H9 (cell line): ENCODE measurements around the gene METTL26. TPM values are rescaled to one million over a fixed set of nuclear protein-coding genes. Genes with fewer than 3 reads are reported as not detected.

Experiments
- DNase-seq: peaks from one replicate; pipeline ENCODE4 v3.0.0-alpha.2; 2017
- H2AFZ ChIP-seq: one replicate; pipeline ENCODE4 v1.6.1; 2013; ENCODE audit warnings: mild to moderate bottlenecking, low read length, control low read depth, moderate library complexity
- H2AK5ac ChIP-seq: 2 replicates; pipeline ENCODE4 v1.6.1; 2013; ENCODE audit warnings: low read length, control low read depth, mixed read lengths; ENCODE audit not compliant: insufficient read length
- H2BK120ac ChIP-seq: one replicate; pipeline ENCODE4 v1.6.1; 2013; ENCODE audit warnings: low read depth, mild to moderate bottlenecking, low read length, control low read depth, inconsistent platforms; ENCODE audit not compliant: poor library complexity, severe bottlenecking
- H2BK12ac ChIP-seq: 2 replicates; pipeline ENCODE4 v1.6.1; 2013; ENCODE audit warnings: low read length, control low read depth, mixed read lengths, low read depth; ENCODE audit not compliant: insufficient read length
- H2BK15ac ChIP-seq: 2 replicates; pipeline ENCODE4 v1.6.1; 2013; ENCODE audit warnings: low read depth, low read length, control low read depth
- H2BK20ac ChIP-seq: one replicate; pipeline ENCODE4 v1.6.1; 2013; ENCODE audit warnings: low read depth, mild to moderate bottlenecking, low read length, control low read depth, inconsistent platforms; ENCODE audit not compliant: poor library complexity, severe bottlenecking
- H2BK5ac ChIP-seq: 2 replicates; pipeline ENCODE4 v1.6.1; 2013; ENCODE audit warnings: low read length, control low read depth, mixed read lengths; ENCODE audit not compliant: insufficient read length
- H3K14ac ChIP-seq: 2 replicates; pipeline ENCODE4 v1.6.1; 2013; ENCODE audit warnings: low read length, control low read depth; ENCODE audit not compliant: insufficient read depth
- H3K18ac ChIP-seq: 2 replicates; pipeline ENCODE4 v1.6.1; 2013; ENCODE audit warnings: low read depth, mild to moderate bottlenecking, mixed read lengths, low read length, control low read depth; ENCODE audit not compliant: insufficient read length
- H3K23ac ChIP-seq: 2 replicates; pipeline ENCODE4 v1.6.1; 2013; ENCODE audit warnings: low read length, control low read depth, mixed read lengths, low read depth; ENCODE audit not compliant: insufficient read length
- H3K23me2 ChIP-seq: 2 replicates; pipeline ENCODE4 v1.6.1; 2013; ENCODE audit warnings: low read depth, mild to moderate bottlenecking, mixed read lengths, low read length, control low read depth; ENCODE audit not compliant: insufficient read length, poor library complexity, severe bottlenecking
- H3K27ac ChIP-seq: 2 replicates; pipeline ENCODE4 v1.5.1; 2013; ENCODE audit warnings: low read length, control low read depth, mixed read lengths, low read depth; ENCODE audit not compliant: insufficient read length
- H3K27me3 ChIP-seq: 2 replicates; pipeline ENCODE4 v1.6.1; 2013; ENCODE audit warnings: low read length, control low read depth, inconsistent platforms; ENCODE audit not compliant: insufficient read depth
- H3K4ac ChIP-seq: 2 replicates; pipeline ENCODE4 v1.6.1; 2013; ENCODE audit warnings: low read depth, mild to moderate bottlenecking, control low read depth, inconsistent platforms, low read length, moderate library complexity
- H3K4me1 ChIP-seq: 2 replicates; pipeline ENCODE4 v1.6.1; 2013; ENCODE audit warnings: low read length, control low read depth, inconsistent platforms; ENCODE audit not compliant: insufficient read depth
- H3K4me2 ChIP-seq: 2 replicates; pipeline ENCODE4 v1.6.1; 2013; ENCODE audit warnings: low read length, control low read depth, mixed read lengths; ENCODE audit not compliant: insufficient read length, insufficient read depth
- H3K56ac ChIP-seq: 2 replicates; pipeline ENCODE4 v1.6.1; 2013; ENCODE audit warnings: low read depth, mild to moderate bottlenecking, mixed read lengths, low read length, control low read depth; ENCODE audit not compliant: insufficient read length
- H3K79me1 ChIP-seq: 2 replicates; pipeline ENCODE4 v1.6.1; 2013; ENCODE audit warnings: low read depth, mild to moderate bottlenecking, moderate library complexity, low read length, control low read depth, inconsistent platforms; ENCODE audit not compliant: insufficient read depth, poor library complexity, severe bottlenecking
- H3K79me2 ChIP-seq: 2 replicates; pipeline ENCODE4 v1.6.1; 2013; ENCODE audit warnings: low read length, control low read depth, inconsistent platforms; ENCODE audit not compliant: insufficient read depth
- H3K9ac ChIP-seq: 2 replicates; pipeline ENCODE4 v1.6.1; 2013; ENCODE audit warnings: low read length, control low read depth, mixed read lengths; ENCODE audit not compliant: insufficient read length; ENCODE audit errors: extremely low read depth
- H3K9me3 ChIP-seq: one replicate; pipeline ENCODE4 v1.6.1; 2013; ENCODE audit warnings: low read depth, low read length, inconsistent platforms; ENCODE audit not compliant: control insufficient read depth
- H3T11ph ChIP-seq: one replicate; pipeline ENCODE4 v1.6.1; 2013; ENCODE audit warnings: mild to moderate bottlenecking, low read length, control low read depth, inconsistent platforms
- H4K20me1 ChIP-seq: one replicate; pipeline ENCODE4 v1.6.1; 2013; ENCODE audit not compliant: control insufficient read depth, insufficient read length, insufficient read depth
- H4K5ac ChIP-seq: 2 replicates; pipeline ENCODE4 v1.6.1; 2013; ENCODE audit warnings: low read depth, mild to moderate bottlenecking, mixed read lengths, low read length, control low read depth; ENCODE audit not compliant: insufficient read length
- H4K8ac ChIP-seq: replicated peaks from 2 replicates; pipeline ENCODE4 v1.6.1; 2013; ENCODE audit warnings: low read length, control low read depth, mixed read lengths, low read depth; ENCODE audit not compliant: insufficient read length
- H4K91ac ChIP-seq: 2 replicates; pipeline ENCODE4 v1.6.1; 2013; ENCODE audit warnings: low read depth, mild to moderate bottlenecking, moderate library complexity, mixed read lengths, low read length, control low read depth; ENCODE audit not compliant: insufficient read length
- H3K27ac Mint-ChIP-seq, 3 experiments: 2 replicates in 2 of 3; 3 replicates in 1 of 3; pipeline ENCODE4 v1.8.0; 2020 to 2021; ENCODE audit warnings: mixed read lengths in 3 of 3, mild to moderate bottlenecking in 1 of 3, moderate library complexity in 1 of 3
- H3K27me3 Mint-ChIP-seq: 2 replicates; pipeline ENCODE4 v1.8.0; 2021; ENCODE audit warnings: low read depth, mild to moderate bottlenecking, moderate library complexity, mixed read lengths
- H3K36me3 Mint-ChIP-seq, 3 experiments: 2 replicates in 2 of 3; 3 replicates in 1 of 3; pipeline ENCODE4 v1.8.0; 2020 to 2021; ENCODE audit warnings: low read depth in 3 of 3, mixed read lengths in 3 of 3; ENCODE audit not compliant: insufficient read depth in 1 of 3
- H3K4me1 Mint-ChIP-seq, 2 experiments: 2 replicates each; pipeline ENCODE4 v1.8.0; 2020; ENCODE audit warnings: mixed read lengths in 2 of 2
- H3K4me3 Mint-ChIP-seq, 2 experiments: 2 replicates in 1 of 2; 3 replicates in 1 of 2; pipeline ENCODE4 v1.8.0; 2020 to 2021; ENCODE audit warnings: mild to moderate bottlenecking in 2 of 2, mixed read lengths in 2 of 2, moderate library complexity in 1 of 2
- H3K9me3 Mint-ChIP-seq, 2 experiments: 2 replicates in 1 of 2; 3 replicates in 1 of 2; pipeline ENCODE4 v1.8.0; 2020; ENCODE audit warnings: mild to moderate bottlenecking in 2 of 2, mixed read lengths in 2 of 2, moderate library complexity in 1 of 2
- CTCF ChIP-seq: fragments of 200-600 bp; sonication (generic); conservative IDR thresholded peaks from 3 replicates; pipeline ENCODE4 v1.8.0; 2021; ENCODE audit warnings: antibody characterized with exemption, mild to moderate bottlenecking
- WGBS: extraction: QIAGEN DNeasy Blood & Tissue Kit; methylation state at CpG from one replicate; pipeline ENCODE4 v1.1.7; 2013; ENCODE audit warnings: missing lambda C conversion rate, low lambda C conversion rate, mixed read lengths; ENCODE audit not compliant: insufficient read length; ENCODE audit errors: extremely low coverage; 5-methylcytosine and 5-hydroxymethylcytosine counted together
- total RNA-seq: library from RNA; stranded (reverse); gene quantifications from 2 replicates; pipeline ENCODE4 v1.2.1, GENCODE V29; 2021

Gene METTL26
- total RNA-seq, 1 experiment from 2014 or later: 108 TPM

GRCh38 chr16:634051-634670, 1.9 kb downstream of the METTL26 start:
- Mint-ChIP-seq H3K27ac (no peak overlapping the region), H3K36me3 (peaks cover 0 to 6% (median 1%) of the 10 kb centered on the region in 3 experiments; a peak in 4 of 7 replicates), H3K4me3 (peak overlapping the region; percentile 63 to 82; a peak in 2 of 5 replicates), H3K4me1 (peaks cover 16 to 34% of the 10 kb centered on the region in 2 experiments), H3K9me3 (peaks cover 3% of the 10 kb centered on the region in 2 experiments; a peak in 2 of 5 replicates), H3K27me3 (peaks cover 2% of the 10 kb centered on the region; the same call in 1 of the 2 replicates)
- no peak overlapping the region for H2BK5ac ChIP-seq
- DNase-seq: no peak
- no peak overlapping the region for H3K9ac ChIP-seq
- no peak overlapping the region for H2AFZ ChIP-seq
- no peak overlapping the region for H3K56ac ChIP-seq
- no peak overlapping the region for H3K27ac ChIP-seq
- H4K5ac ChIP-seq: no peak overlapping the region
- no peak overlapping the region for H3K4me2 ChIP-seq
- peaks cover 15% of the 10 kb centered on the region for H3K23me2 ChIP-seq
- H3K4me1 ChIP-seq: no peaks in the 10 kb centered on the region; the same call in 1 of the 2 replicates
- no peak overlapping the region for H3T11ph ChIP-seq
- no peaks in the 10 kb centered on the region for H3K27me3 ChIP-seq
- no peak overlapping the region for H3K14ac ChIP-seq
- no peak overlapping the region for H3K18ac ChIP-seq
- no peak overlapping the region for H2BK120ac ChIP-seq
- H2BK20ac ChIP-seq: no peak overlapping the region
- H4K20me1 ChIP-seq: no peaks in the 10 kb centered on the region
- H3K23ac ChIP-seq: no peak overlapping the region
- no CpG with 5 or more reads among the region's 22 CpGs for WGBS
- H4K91ac ChIP-seq: no peak overlapping the region
- no peak overlapping the region for H4K8ac ChIP-seq
- TF ChIP-seq CTCF: no peak
- H3K4ac ChIP-seq: no peak overlapping the region
- H2BK12ac ChIP-seq: no peak overlapping the region
- no peak overlapping the region for H2BK15ac ChIP-seq
- H3K9me3 ChIP-seq: no peaks in the 10 kb centered on the region
- H3K79me2 ChIP-seq: peaks cover 2% of the 10 kb centered on the region; the same call in 1 of the 2 replicates
- no peaks in the 10 kb centered on the region for H3K79me1 ChIP-seq
- H2AK5ac ChIP-seq: no peak overlapping the region
